Activated B cell treated with CpG ODN at 0.5 μM for 24 hours (primary cell): ENCODE data around the gene RMND1. TPM values are rescaled to one million over a fixed set of nuclear protein-coding genes. Genes with fewer than 3 reads are reported as not detected.
"Not testable (repeated sequence)": the region's sequence is repeated elsewhere in the genome, so short reads cannot be mapped to it uniquely, and the experiment has no call there.

ENCODE experiments used
- ATAC-seq: fragments of 200-7000 bp; cut with Tn5 transposase; one replicate; pipeline ENCODE4 v1.10.0; 2021; ENCODE audit warnings: low read depth, mild to moderate bottlenecking, moderate library complexity
- CTCF ChIA-PET: fragments of 350-600 bp; sonication (Branson Sonifier 250); formaldehyde crosslinking; loops from one replicate; lab custom pipeline; 2021; ENCODE audit warnings: antibody characterized with exemption; lab: Charles Lee
- POLR2A ChIA-PET: fragments of 350-600 bp; sonication (Branson Sonifier 250); formaldehyde crosslinking; loops from one replicate; lab custom pipeline; 2021; ENCODE audit warnings: antibody characterized with exemption; lab: Charles Lee
- DNase-seq: peaks from one replicate; pipeline ENCODE4 v3.0.0; 2022
- H3K27ac Mint-ChIP-seq: one replicate; pipeline ENCODE4 v1.8.0; 2020; ENCODE audit warnings: mixed read lengths
- H3K27me3 Mint-ChIP-seq: one replicate; pipeline ENCODE4 v1.8.0; 2021; ENCODE audit warnings: mixed read lengths
- H3K36me3 Mint-ChIP-seq: one replicate; pipeline ENCODE4 v1.8.0; 2021; ENCODE audit warnings: low read depth, mixed read lengths
- H3K4me1 Mint-ChIP-seq: one replicate; pipeline ENCODE4 v1.8.0; 2021; ENCODE audit warnings: mixed read lengths
- H3K4me3 Mint-ChIP-seq: one replicate; pipeline ENCODE4 v1.8.0; 2020; ENCODE audit warnings: mild to moderate bottlenecking, mixed read lengths
- H3K9me3 Mint-ChIP-seq: one replicate; pipeline ENCODE4 v1.8.0; 2020; ENCODE audit warnings: mixed read lengths
- CTCF ChIP-seq: fragments of 200-600 bp; IDR thresholded peaks from one replicate; pipeline ENCODE4 v1.8.0; 2022; ENCODE audit warnings: antibody characterized with exemption, mild to moderate bottlenecking
- intact Hi-C: fragments of 100-400 bp; cut with micrococcal nuclease; formaldehyde crosslinking; loops from one replicate; pipeline ENCODE4 v1.15.1; 2024
- total RNA-seq: library from RNA; stranded (reverse); gene quantifications from 2 replicates; pipeline ENCODE4 v1.2.3, GENCODE V29; 2022

The RMND1 gene
- total RNA-seq, 1 donor from 2014 or later = 17.1 TPM

- ATAC-seq = no peak
- H3K27me3 Mint-ChIP-seq = no peaks in the 10 kb centered on the region
- peaks cover 30% of the 10 kb centered on the region for H3K36me3 Mint-ChIP-seq
- ChIA-PET POLR2A (interaction anchor here (0.8 to 2.2 kb wide), 7 partner anchors 11 to 849 kb away, joined by 3 to 38 read pairs (median 6); partner anchors contain the start of gene ZBTB2), CTCF (interaction anchor here (0.9 kb wide), 1 partner anchor 24 kb away, joined by 3 read pairs; no protein-coding TSS in a partner anchor)
- no peaks in the 10 kb centered on the region for H3K9me3 Mint-ChIP-seq
- no peak for TF ChIP-seq CTCF
- intact Hi-C loops = loop anchor here (1.0 to 10.0 kb wide), 9 partner anchors 23 to 1549 kb away; partner anchors contain the start of genes FBXO5 and MTRF1L
- no peak for DNase-seq
- peaks cover 28% of the 10 kb centered on the region for H3K4me1 Mint-ChIP-seq
- peak overlapping the region; percentile 91 for H3K27ac Mint-ChIP-seq
- peak overlapping the region; percentile 97 for H3K4me3 Mint-ChIP-seq
Observed at GRCh38 chr6:151452750-151453427, 963 bp upstream of the RMND1 start.

GRCh38 chr6:151451417-151451949, 443 bp downstream of the RMND1 start:
- no peak for ATAC-seq
- H3K4me1 Mint-ChIP-seq = peaks cover 28% of the 10 kb centered on the region
- CTCF ChIA-PET = interaction anchor here (0.8 kb wide), 1 partner anchor 22 kb away, joined by 3 read pairs; no protein-coding TSS in a partner anchor

GRCh38 chr6:151450928-151451327, 998 bp downstream of the RMND1 start:
- DNase-seq, H3K9me3 Mint-ChIP-seq: not testable (repeated sequence)
- POLR2A ChIA-PET = interaction anchor here (0.7 to 2.2 kb wide), 3 partner anchors 9 to 61 kb away, joined by 4 to 38 read pairs (median 12); partner anchors contain the start of gene ZBTB2

More at GRCh38 chr6:151451417-151451949, 443 bp downstream of the RMND1 start:
- Mint-ChIP-seq H3K27ac (peak overlapping the region; percentile 91), H3K4me3 (peak overlapping the region; percentile 97), H3K9me3 (no peaks in the 10 kb centered on the region), H3K27me3 (no peaks in the 10 kb centered on the region), H3K36me3 (peaks cover 20% of the 10 kb centered on the region)
- POLR2A ChIA-PET = interaction anchor here (0.7 to 2.2 kb wide), 5 partner anchors 9 to 585 kb away, joined by 3 to 38 read pairs (median 4); partner anchors contain the start of gene ZBTB2
- intact Hi-C loops = loop anchor here (5.0 to 10.0 kb wide), 3 partner anchors 251 to 716 kb away; no protein-coding TSS in a partner anchor
- no peak for TF ChIP-seq CTCF
- DNase-seq = no peak

GRCh38 chr6:151448623-151449022, 3.3 kb downstream of the RMND1 start:
- ATAC-seq (no peak), DNase-seq (no peak)
- peaks cover 22% of the 10 kb centered on the region for H3K4me1 Mint-ChIP-seq
- H3K27ac Mint-ChIP-seq = no peak overlapping the region
- H3K9me3 Mint-ChIP-seq = no peaks in the 10 kb centered on the region
- no peak overlapping the region for H3K4me3 Mint-ChIP-seq
- TF ChIP-seq CTCF = no peak
- ChIA-PET CTCF (no interaction called here), POLR2A (no interaction called here)
- no peaks in the 10 kb centered on the region for H3K27me3 Mint-ChIP-seq
- intact Hi-C loops = no loop called here
- H3K36me3 Mint-ChIP-seq = peaks cover 24% of the 10 kb centered on the region

More at GRCh38 chr6:151450928-151451327, 998 bp downstream of the RMND1 start:
- CTCF ChIA-PET, H3K27me3 Mint-ChIP-seq, ATAC-seq: not testable (repeated sequence)
- intact Hi-C loops = loop anchor here (5.0 to 10.0 kb wide), 3 partner anchors 251 to 716 kb away; no protein-coding TSS in a partner anchor
- Mint-ChIP-seq H3K27ac (peak overlapping the region; percentile 91), H3K4me1 (peaks cover 26% of the 10 kb centered on the region), H3K4me3 (peak overlapping the region; percentile 97), H3K36me3 (peaks cover 16% of the 10 kb centered on the region)

- TF ChIP-seq CTCF = no peak
- ChIA-PET CTCF (no interaction called here), POLR2A (interaction anchor here (0.7 kb wide), 1 partner anchor 31 kb away, joined by 4 read pairs; no protein-coding TSS in a partner anchor)
- ATAC-seq = no peak
- peaks cover 19% of the 10 kb centered on the region for H3K36me3 Mint-ChIP-seq
- peaks cover 14% of the 10 kb centered on the region for H3K4me1 Mint-ChIP-seq
- intact Hi-C loops = no loop called here
- no peak overlapping the region for H3K4me3 Mint-ChIP-seq
- H3K27ac Mint-ChIP-seq = no peak overlapping the region
- H3K9me3 Mint-ChIP-seq = no peaks in the 10 kb centered on the region
- H3K27me3 Mint-ChIP-seq = no peaks in the 10 kb centered on the region
- DNase-seq = no peak
Observed at GRCh38 chr6:151447237-151447636, 4.7 kb downstream of the RMND1 start.
